Activated CD8-positive, alpha-beta memory T cell treated with anti-CD3 and anti-CD28 coated beads, Interleukin-2, amount 10 ng/mL, durations not matched to agents 7 days and 5 days (primary cell): ENCODE data around the gene AGPAT4. TPM values are rescaled to one million over a fixed set of nuclear protein-coding genes. Genes with fewer than 3 reads are reported as not detected.

Source experiments
- ATAC-seq: fragments of 150-1000 bp; cut with Tn5 transposase; one replicate; pipeline ENCODE4 v1.10.0; 2021; ENCODE audit warnings: moderate library complexity
- CTCF ChIA-PET: fragments of 350-600 bp; sonication (Branson Sonifier 250); formaldehyde crosslinking; loops from one replicate; lab custom pipeline; 2021; ENCODE audit warnings: antibody characterized with exemption; lab: Charles Lee
- DNase-seq: peaks from one replicate; pipeline ENCODE4 v3.0.0-alpha.2; 2020
- H3K27ac Mint-ChIP-seq: one replicate; pipeline ENCODE4 v1.8.0; 2021; ENCODE audit warnings: mild to moderate bottlenecking, mixed read lengths
- H3K27me3 Mint-ChIP-seq: one replicate; pipeline ENCODE4 v1.8.0; 2021; ENCODE audit warnings: mixed read lengths
- H3K36me3 Mint-ChIP-seq: one replicate; pipeline ENCODE4 v1.8.0; 2021; ENCODE audit warnings: mild to moderate bottlenecking, mixed read lengths
- H3K4me1 Mint-ChIP-seq: one replicate; pipeline ENCODE4 v1.8.0; 2021; ENCODE audit warnings: mixed read lengths
- H3K4me3 Mint-ChIP-seq: one replicate; pipeline ENCODE4 v1.8.0; 2021; ENCODE audit warnings: mild to moderate bottlenecking, moderate library complexity, mixed read lengths
- H3K9me3 Mint-ChIP-seq: one replicate; pipeline ENCODE4 v1.8.0; 2022; ENCODE audit warnings: low read depth, mixed read lengths
- total RNA-seq, 2 experiments: library from RNA; stranded (reverse); gene quantifications; one replicate each; pipeline ENCODE4 v1.2.3, GENCODE V29; 2021

Gene AGPAT4
- total RNA-seq, 2 experiments from 2014 or later, result 3.1 to 4.1 TPM

GRCh38 chr6:161238500-161238899, 35.4 kb downstream of the AGPAT4 start:
- Mint-ChIP-seq H3K4me3 (no peak overlapping the region), H3K36me3 (peaks cover 9% of the 10 kb centered on the region), H3K4me1 (peaks cover 15% of the 10 kb centered on the region), H3K27ac (no peak overlapping the region), H3K27me3 (no peaks in the 10 kb centered on the region), H3K9me3 (no peaks in the 10 kb centered on the region)
- CTCF ChIA-PET, result no interaction called here
- DNase-seq (no peak), ATAC-seq (no peak)

- Mint-ChIP-seq H3K27ac (no peak overlapping the region), H3K4me3 (no peak overlapping the region), H3K27me3 (no peaks in the 10 kb centered on the region), H3K9me3 (no peaks in the 10 kb centered on the region), H3K4me1 (peaks cover 11% of the 10 kb centered on the region), H3K36me3 (peaks cover 9% of the 10 kb centered on the region)
- no peak for DNase-seq
- CTCF ChIA-PET, result no interaction called here
- no peak for ATAC-seq
Observed at GRCh38 chr6:161238081-161238480, 35.8 kb downstream of the AGPAT4 start.

DNA sequence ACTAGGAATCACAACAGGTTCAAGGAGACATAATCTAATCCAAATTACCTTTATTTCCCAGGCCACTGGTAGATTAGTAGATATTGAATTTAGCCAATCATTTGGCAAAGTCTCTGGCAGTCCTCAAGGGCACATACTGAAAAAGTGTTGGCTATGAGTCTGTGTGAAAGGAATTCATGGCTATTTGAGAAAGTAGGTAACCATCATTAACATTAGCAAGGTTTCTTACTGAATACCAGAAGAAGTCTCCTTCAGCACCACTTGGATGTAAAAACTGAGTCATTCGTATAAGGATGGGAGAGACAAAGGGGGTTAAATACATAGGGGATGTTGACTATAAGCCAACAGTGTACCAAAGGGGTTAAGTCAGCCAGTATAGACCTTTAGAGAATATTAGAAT, 36.7 kb downstream of the AGPAT4 start:
- DNase-seq (no peak), ATAC-seq (no peak)
- Mint-ChIP-seq H3K4me3 (no peak overlapping the region), H3K36me3 (peaks cover 9% of the 10 kb centered on the region), H3K4me1 (peaks cover 10% of the 10 kb centered on the region), H3K9me3 (no peaks in the 10 kb centered on the region), H3K27me3 (no peaks in the 10 kb centered on the region), H3K27ac (no peak overlapping the region)
- CTCF ChIA-PET, result no interaction called here

DNA sequence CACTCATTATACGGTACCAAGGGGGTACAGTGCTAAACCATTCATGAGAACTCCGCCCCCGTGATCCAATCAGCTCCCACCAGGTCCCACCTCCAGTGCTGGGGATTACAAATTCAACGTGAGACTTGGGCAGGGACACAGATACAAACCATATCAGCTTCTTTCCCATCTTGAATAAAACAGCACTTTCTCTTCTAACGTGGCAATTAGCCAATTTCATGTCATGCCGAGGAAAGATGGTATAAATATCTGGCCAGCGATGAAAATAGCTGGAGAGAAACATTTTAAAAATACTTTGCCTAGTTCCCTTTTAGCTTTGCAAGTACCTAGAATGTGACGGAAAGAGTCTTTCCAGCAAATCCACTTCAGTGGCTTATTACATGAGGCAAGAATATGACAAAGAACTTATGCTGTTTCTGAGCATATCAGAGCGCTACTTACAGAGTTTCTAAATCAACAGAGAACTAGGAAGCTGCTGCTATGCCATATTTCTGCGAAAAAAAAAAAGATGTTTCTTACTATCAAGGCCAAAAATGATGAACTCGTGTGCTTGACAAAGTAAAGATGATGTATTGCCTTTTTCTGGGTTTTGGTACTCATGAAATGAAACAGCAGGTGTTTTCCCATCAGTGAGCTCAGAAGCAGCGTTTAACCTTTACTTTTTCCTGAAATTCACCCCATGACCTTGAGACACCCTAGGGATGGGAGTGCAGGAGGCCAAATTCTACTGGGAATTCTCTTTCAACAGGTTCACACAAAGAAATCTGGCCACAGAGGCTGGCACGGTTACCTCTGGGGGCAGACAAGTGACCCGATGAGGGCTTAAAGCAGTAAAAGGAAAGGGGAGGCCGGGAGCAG, 37.9 kb downstream of the AGPAT4 start:
- H3K4me1 Mint-ChIP-seq, result peaks cover 10% of the 10 kb centered on the region
- no peaks in the 10 kb centered on the region for H3K9me3 Mint-ChIP-seq
- peaks cover 12% of the 10 kb centered on the region for H3K36me3 Mint-ChIP-seq
- CTCF ChIA-PET, result no interaction called here
- no peak for DNase-seq
- no peaks in the 10 kb centered on the region for H3K27me3 Mint-ChIP-seq
- ATAC-seq, result no peak
- H3K27ac Mint-ChIP-seq, result no peak overlapping the region
- H3K4me3 Mint-ChIP-seq, result no peak overlapping the region

DNA sequence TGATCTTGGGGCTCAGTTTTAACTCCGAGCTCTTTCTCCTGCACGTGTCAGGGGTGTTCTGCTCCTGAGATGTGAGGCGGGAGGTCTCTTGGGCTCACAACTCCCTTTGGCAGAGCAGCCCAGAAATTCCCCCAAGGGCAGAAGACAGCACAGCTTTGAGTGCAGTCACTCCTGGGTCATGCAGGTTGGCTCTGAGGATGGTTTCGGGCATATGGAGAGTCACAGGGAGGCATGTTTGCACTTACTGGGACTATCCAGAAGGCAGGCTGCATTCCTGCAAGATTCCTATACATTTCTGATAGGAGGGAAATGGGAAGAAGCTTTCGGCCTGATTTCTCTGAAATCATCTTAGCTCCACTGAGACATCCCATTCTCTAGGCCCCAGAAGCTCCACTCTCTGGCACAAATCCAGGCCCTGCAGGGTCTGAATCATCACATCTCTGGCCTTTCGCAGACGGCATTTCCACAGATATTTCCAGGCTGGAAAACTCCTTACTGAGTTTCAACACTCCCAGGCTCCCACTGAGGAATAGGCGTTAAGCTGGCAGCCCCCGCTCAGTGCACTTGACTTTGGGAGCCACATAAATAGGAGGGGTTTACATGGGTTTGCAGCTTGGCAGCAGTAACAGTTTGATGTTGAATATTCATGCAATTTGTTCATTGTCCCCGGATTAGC, 39.7 kb downstream of the AGPAT4 start:
- Mint-ChIP-seq H3K4me3 (no peak overlapping the region), H3K9me3 (no peaks in the 10 kb centered on the region), H3K27ac (no peak overlapping the region), H3K4me1 (peaks cover 16% of the 10 kb centered on the region), H3K27me3 (no peaks in the 10 kb centered on the region), H3K36me3 (peaks cover 12% of the 10 kb centered on the region)
- no peak for ATAC-seq
- no peak for DNase-seq
- CTCF ChIA-PET, result interaction anchor here (1.3 kb wide), 1 partner anchor 9 kb away, joined by 3 read pairs; no protein-coding TSS in a partner anchor

DNA sequence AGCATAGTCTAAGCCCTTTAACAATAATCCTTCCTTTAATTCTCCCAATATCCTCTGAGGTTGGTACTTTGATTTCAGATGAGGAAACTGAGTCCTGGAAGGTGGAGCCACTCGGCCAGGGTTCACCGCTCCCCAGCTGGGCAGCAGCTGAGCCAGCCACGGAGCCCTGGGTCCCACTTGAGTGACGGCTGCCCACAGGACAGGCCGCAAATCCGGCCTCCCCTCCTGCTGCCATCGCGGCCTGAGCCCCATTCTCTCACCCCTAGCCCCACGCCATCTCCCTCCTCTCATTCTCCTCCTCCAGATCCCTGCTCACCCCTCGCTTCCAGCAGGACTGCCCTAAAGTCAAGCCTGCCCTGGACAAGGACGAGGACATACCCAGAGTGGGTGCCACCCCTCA, 41.4 kb downstream of the AGPAT4 start:
- no peaks in the 10 kb centered on the region for H3K9me3 Mint-ChIP-seq
- H3K4me1 Mint-ChIP-seq, result peaks cover 30% of the 10 kb centered on the region
- no peaks in the 10 kb centered on the region for H3K27me3 Mint-ChIP-seq
- DNase-seq, result no peak
- no peak overlapping the region for H3K27ac Mint-ChIP-seq
- H3K4me3 Mint-ChIP-seq, result no peak overlapping the region
- peaks cover 5% of the 10 kb centered on the region for H3K36me3 Mint-ChIP-seq
- no peak for ATAC-seq
- CTCF ChIA-PET, result no interaction called here

- H3K27me3 Mint-ChIP-seq, result no peaks in the 10 kb centered on the region
- peaks cover 3% of the 10 kb centered on the region for H3K36me3 Mint-ChIP-seq
- peaks cover 35% of the 10 kb centered on the region for H3K4me1 Mint-ChIP-seq
- H3K4me3 Mint-ChIP-seq, result no peak overlapping the region
- DNase-seq (no peak), ATAC-seq (no peak)
- no peaks in the 10 kb centered on the region for H3K9me3 Mint-ChIP-seq
- no peak overlapping the region for H3K27ac Mint-ChIP-seq
- CTCF ChIA-PET, result no interaction called here
Observed at GRCh38 chr6:161232010-161232409, 41.9 kb downstream of the AGPAT4 start.

DNA sequence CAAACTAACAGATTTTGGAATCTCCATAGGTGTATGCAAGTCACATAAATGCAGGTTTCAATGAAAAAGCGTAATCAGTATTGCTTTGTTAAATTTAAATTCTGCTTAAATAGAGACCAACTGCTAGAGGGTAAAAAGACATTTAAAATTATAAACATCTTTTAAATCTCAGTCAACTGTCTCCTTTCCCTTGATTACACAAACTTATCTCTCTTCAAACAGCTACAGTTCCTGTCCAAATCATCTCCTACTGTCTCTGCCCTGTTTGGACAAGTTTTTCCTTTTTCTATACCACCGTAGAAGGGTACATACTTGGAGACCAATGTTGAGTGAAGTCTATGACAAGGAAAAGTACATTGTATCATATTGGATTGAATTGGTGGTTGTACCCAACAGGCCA, 43.5 kb downstream of the AGPAT4 start:
- CTCF ChIA-PET, result no interaction called here

DNA sequence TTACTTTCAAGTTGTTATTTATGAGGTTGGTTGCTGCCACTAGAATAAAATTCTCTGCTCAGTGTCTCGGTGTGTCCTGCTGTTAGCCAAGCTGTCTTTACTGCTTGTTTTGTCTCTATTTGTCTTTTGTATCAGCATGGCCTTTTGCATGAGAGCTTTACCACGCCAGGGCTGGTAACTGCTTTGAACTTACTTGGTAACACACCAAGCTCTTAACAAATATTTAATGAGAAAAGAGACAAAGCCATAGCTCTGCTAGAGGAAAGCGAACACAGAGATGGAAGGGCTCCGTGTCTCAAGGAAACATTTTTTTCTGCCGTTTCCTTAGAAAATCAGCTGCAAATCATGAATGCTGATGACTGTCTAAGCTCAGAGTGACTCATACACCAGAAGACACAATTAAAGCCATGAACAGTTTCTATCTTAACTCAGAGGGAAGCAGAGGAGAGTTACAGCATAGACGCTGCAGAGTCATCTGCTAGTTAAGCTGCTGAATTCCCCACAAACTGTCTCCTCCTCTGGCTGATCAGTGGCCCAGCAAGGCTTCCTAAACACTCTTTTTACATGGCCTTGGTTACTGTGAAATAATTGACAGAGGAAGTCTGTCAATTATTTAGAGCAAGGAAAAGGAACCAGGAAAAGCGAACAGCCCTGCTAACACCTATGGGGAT, 44.8 kb downstream of the AGPAT4 start:
- H3K36me3 Mint-ChIP-seq, result peaks cover 10% of the 10 kb centered on the region
- H3K4me3 Mint-ChIP-seq, result no peak overlapping the region
- peak; percentile 61 for ATAC-seq
- peaks cover 50% of the 10 kb centered on the region for H3K4me1 Mint-ChIP-seq
- H3K27ac Mint-ChIP-seq, result peak overlapping the region; percentile 43
- CTCF ChIA-PET, result no interaction called here
- peaks cover 4% of the 10 kb centered on the region for H3K9me3 Mint-ChIP-seq
- no peaks in the 10 kb centered on the region for H3K27me3 Mint-ChIP-seq
- no peak for DNase-seq

More for the DNA sequence above, 43.5 kb downstream of the AGPAT4 start:
- Mint-ChIP-seq H3K36me3 (peaks cover 3% of the 10 kb centered on the region), H3K27ac (no peak overlapping the region), H3K9me3 (no peaks in the 10 kb centered on the region), H3K27me3 (no peaks in the 10 kb centered on the region), H3K4me3 (no peak overlapping the region), H3K4me1 (peaks cover 41% of the 10 kb centered on the region)
- no peak for ATAC-seq
- DNase-seq, result no peak

GRCh38 chr6:161228096-161228495, 45.8 kb downstream of the AGPAT4 start:
- Mint-ChIP-seq H3K27me3 (no peaks in the 10 kb centered on the region), H3K36me3 (peaks cover 12% of the 10 kb centered on the region), H3K9me3 (peaks cover 4% of the 10 kb centered on the region), H3K27ac (peak overlapping the region; percentile 44), H3K4me1 (peaks cover 56% of the 10 kb centered on the region), H3K4me3 (no peak overlapping the region)
- CTCF ChIA-PET, result no interaction called here
- DNase-seq (no peak), ATAC-seq (no peak)

GRCh38 chr6:161227004-161227960, 46.6 kb downstream of the AGPAT4 start:
- CTCF ChIA-PET, result interaction anchor here (1.9 kb wide), 1 partner anchor 143 kb away, joined by 7 read pairs; no protein-coding TSS in a partner anchor
- H3K36me3 Mint-ChIP-seq, result peaks cover 12% of the 10 kb centered on the region
- H3K4me3 Mint-ChIP-seq, result peak overlapping the region; percentile 45
- DNase-seq (no peak), ATAC-seq (no peak)
- H3K27ac Mint-ChIP-seq, result peak overlapping the region; percentile 94
- peaks cover 4% of the 10 kb centered on the region for H3K9me3 Mint-ChIP-seq
- no peaks in the 10 kb centered on the region for H3K27me3 Mint-ChIP-seq
- peaks cover 56% of the 10 kb centered on the region for H3K4me1 Mint-ChIP-seq

- H3K36me3 Mint-ChIP-seq, result peaks cover 12% of the 10 kb centered on the region
- no peaks in the 10 kb centered on the region for H3K27me3 Mint-ChIP-seq
- ATAC-seq, result peak; percentile 63
- peak; percentile 64 for DNase-seq
- H3K4me1 Mint-ChIP-seq, result peaks cover 56% of the 10 kb centered on the region
- CTCF ChIA-PET, result interaction anchor here (1.9 kb wide), 1 partner anchor 144 kb away, joined by 7 read pairs; no protein-coding TSS in a partner anchor
- peak overlapping the region; percentile 45 for H3K4me3 Mint-ChIP-seq
- peaks cover 4% of the 10 kb centered on the region for H3K9me3 Mint-ChIP-seq
- peak overlapping the region; percentile 94 for H3K27ac Mint-ChIP-seq
Observed at GRCh38 chr6:161226009-161226964, 47.6 kb downstream of the AGPAT4 start.
